Esophagus (tissue), 2 donors: ENCODE measurements around the gene OGDH. TPM values are rescaled to one million over a fixed set of nuclear protein-coding genes. Genes with fewer than 3 reads are reported as not detected.
A peak's percentile ranks its signal among the peaks of the same experiment; 100 is the strongest.
"Not testable (repeated sequence)": the region's sequence is repeated elsewhere in the genome, so short reads cannot be mapped to it uniquely, and the experiment has no call there.

Experiments
- H3K27ac ChIP-seq, 2 donors: one replicate each; pipeline ENCODE4 v1.5.1; 2013; ENCODE audit warnings: low read depth in 2 of 2, mild to moderate bottlenecking in 2 of 2, inconsistent platforms in 1 of 2, low read length in 1 of 2, moderate library complexity in 1 of 2
- H3K27me3 ChIP-seq, 2 donors: one replicate each; pipeline ENCODE4 v1.6.1; 2013; ENCODE audit warnings: low read length in 2 of 2, control low read depth in 1 of 2, mild to moderate bottlenecking in 1 of 2; ENCODE audit not compliant: insufficient read depth in 2 of 2, control insufficient read depth in 1 of 2
- H3K36me3 ChIP-seq, 2 donors: one replicate each; pipeline ENCODE4 v1.6.1; 2013; ENCODE audit warnings: low read length in 1 of 2; ENCODE audit not compliant: control insufficient read depth in 2 of 2, insufficient read depth in 2 of 2
- H3K4me1 ChIP-seq, 2 donors: one replicate each; pipeline ENCODE4 v1.6.1; 2013; ENCODE audit warnings: low read length in 1 of 2; ENCODE audit not compliant: control insufficient read depth in 2 of 2, insufficient read depth in 2 of 2
- H3K4me3 ChIP-seq, 2 donors: one replicate each; pipeline ENCODE4 v1.5.1; 2013; ENCODE audit warnings: low read length in 2 of 2, mild to moderate bottlenecking in 2 of 2, low read depth in 1 of 2, moderate library complexity in 1 of 2
- H3K9me3 ChIP-seq, 2 donors: one replicate each; pipeline ENCODE4 v1.6.1; 2013; ENCODE audit warnings: mild to moderate bottlenecking in 2 of 2, low read depth in 1 of 2, low read length in 1 of 2, moderate library complexity in 1 of 2; ENCODE audit not compliant: control insufficient read depth in 2 of 2, insufficient read depth in 1 of 2
- WGBS, 2 donors: extraction: QIAGEN DNeasy Blood & Tissue Kit; methylation state at CpG; one replicate each; pipeline ENCODE4 v1.1.7; 2013; 5-methylcytosine and 5-hydroxymethylcytosine counted together
- polyA plus RNA-seq, 2 donors: library from polyadenylated mRNA; stranded (reverse); fragments of 200-250 nt; gene quantifications; one replicate each; pipeline ENCODE4 v1.2.3, GENCODE V29; 2013
- donor health status: healthy with polysubstance abuse.
- donor health status: Bipolar disorder and iron deficiency.

The OGDH gene
- polyA plus RNA-seq, 2 donors: 25.8 to 43.0 TPM

- 94 to 95% methylated on average over 4 of the region's 4 CpGs for WGBS, 2 donors
- Histone ChIP-seq H3K4me1 (no peaks in the 10 kb centered on the region), H3K4me3 (no peak overlapping the region), H3K9me3 (no peaks in the 10 kb centered on the region), H3K27ac (no peak overlapping the region), H3K36me3 (no peaks in the 10 kb centered on the region), H3K27me3 (no peaks in the 10 kb centered on the region)
Observed at GRCh38 chr7:44720301-44720700, 113.9 kb downstream of the OGDH start.

- Histone ChIP-seq H3K9me3 (no peaks in the 10 kb centered on the region), H3K36me3 (no peaks in the 10 kb centered on the region), H3K27ac (no peak overlapping the region), H3K4me1 (no peaks in the 10 kb centered on the region), H3K4me3 (no peak overlapping the region), H3K27me3 (no peaks in the 10 kb centered on the region)
- WGBS, 2 donors: 84 to 86% methylated on average over 4 of the region's 4 CpGs
Observed at GRCh38 chr7:44724276-44724675, 117.8 kb downstream of the OGDH start.

- WGBS, 2 donors: 61 to 70% methylated on average over 7 of the region's 7 CpGs
- H3K36me3 ChIP-seq, H3K4me3 ChIP-seq, H3K27ac ChIP-seq, H3K27me3 ChIP-seq, H3K4me1 ChIP-seq, H3K9me3 ChIP-seq: not testable (repeated sequence)
Observed at GRCh38 chr7:44726250-44726649, 119.8 kb downstream of the OGDH start.

GRCh38 chr7:44727158-44727936, 120.9 kb downstream of the OGDH start:
- Histone ChIP-seq H3K27ac (no peak overlapping the region), H3K4me1 (no peaks in the 10 kb centered on the region), H3K36me3 (no peaks in the 10 kb centered on the region), H3K9me3 (no peaks in the 10 kb centered on the region), H3K27me3 (no peaks in the 10 kb centered on the region), H3K4me3 (no peak overlapping the region)
- WGBS, 2 donors: 64 to 65% methylated on average over 6 of the region's 6 CpGs

- Histone ChIP-seq H3K27ac (no peak overlapping the region), H3K4me3 (no peak overlapping the region), H3K4me1 (no peaks in the 10 kb centered on the region), H3K27me3 (no peaks in the 10 kb centered on the region), H3K9me3 (no peaks in the 10 kb centered on the region), H3K36me3 (no peaks in the 10 kb centered on the region)
- WGBS, 2 donors: 95 to 97% methylated on average over 1 of the region's 1 CpG
Observed at GRCh38 chr7:44727937-44728262, 121.5 kb downstream of the OGDH start.

- Histone ChIP-seq H3K4me3 (no peak overlapping the region), H3K27ac (no peak overlapping the region), H3K36me3 (no peaks in the 10 kb centered on the region), H3K27me3 (no peaks in the 10 kb centered on the region), H3K9me3 (no peaks in the 10 kb centered on the region), H3K4me1 (no peaks in the 10 kb centered on the region)
- WGBS, 2 donors: 82 to 83% methylated on average over 12 of the region's 12 CpGs
Observed at GRCh38 chr7:44729949-44730590, 123.6 kb downstream of the OGDH start.

GRCh38 chr7:44732971-44733370, 126.5 kb downstream of the OGDH start:
- not testable (repeated sequence) for H3K36me3 ChIP-seq, H3K4me1 ChIP-seq, H3K27me3 ChIP-seq, H3K4me3 ChIP-seq, H3K27ac ChIP-seq, H3K9me3 ChIP-seq
- 92 to 93% methylated on average over 6 of the region's 6 CpGs for WGBS, 2 donors

- Histone ChIP-seq H3K4me3 (no peak overlapping the region), H3K27ac (no peak overlapping the region), H3K4me1 (no peaks in the 10 kb centered on the region), H3K27me3 (no peaks in the 10 kb centered on the region), H3K36me3 (no peaks in the 10 kb centered on the region), H3K9me3 (no peaks in the 10 kb centered on the region)
- WGBS, 2 donors: 52% methylated on average over 5 of the region's 5 CpGs
Observed at GRCh38 chr7:44733708-44734481, 127.5 kb downstream of the OGDH start.

- Histone ChIP-seq H3K27ac (peak overlapping the region; percentile 69 to 78), H3K27me3 (no peaks in the 10 kb centered on the region), H3K4me1 (peaks cover 0 to 2% of the 10 kb centered on the region in 2 donors), H3K9me3 (no peaks in the 10 kb centered on the region), H3K36me3 (no peaks in the 10 kb centered on the region), H3K4me3 (no peak overlapping the region)
- WGBS, 2 donors: 54 to 64% methylated on average over 5 of the region's 5 CpGs
Observed at GRCh38 chr7:44735403-44736165, 129.2 kb downstream of the OGDH start.
